Natural killer cell (primary cell): ENCODE results near the gene KCP. TPM values are rescaled to one million over a fixed set of nuclear protein-coding genes. Genes with fewer than 3 reads are reported as not detected.

ENCODE experiments used
- ATAC-seq, 3 donors: fragments of 150-1000 bp in 2 of 3; fragments of 200-7000 bp in 1 of 3; cut with Tn5 transposase; 1 replicate in 1 of 3; 2 replicates in 2 of 3; pipeline ENCODE4 v1.10.0; 2021; ENCODE audit warnings: mild to moderate bottlenecking in 2 of 3, moderate library complexity in 2 of 3
- DNase-seq, 2 donors: peaks; one replicate each; pipeline versions ENCODE4 v3.0.0 to v3.0.0-alpha.2; 2013 to 2021; ENCODE audit warnings: mixed read lengths in 1 of 2
- H3K27ac ChIP-seq: one replicate; pipeline ENCODE4 v1.5.1; 2013; ENCODE audit warnings: mild to moderate bottlenecking, low read length
- H3K27me3 ChIP-seq: one replicate; pipeline ENCODE4 v1.6.1; 2013; ENCODE audit warnings: low read length; ENCODE audit not compliant: control insufficient read depth, insufficient read depth
- H3K36me3 ChIP-seq: one replicate; pipeline ENCODE4 v1.6.1; 2013; ENCODE audit warnings: low read length; ENCODE audit not compliant: control insufficient read depth, insufficient read depth
- H3K4me1 ChIP-seq: one replicate; pipeline ENCODE4 v1.6.1; 2013; ENCODE audit warnings: low read length; ENCODE audit not compliant: control insufficient read depth, insufficient read depth
- H3K4me3 ChIP-seq: one replicate; pipeline ENCODE4 v1.5.1; 2013; ENCODE audit warnings: low read length
- H3K9me3 ChIP-seq: one replicate; pipeline ENCODE4 v1.6.1; 2013; ENCODE audit warnings: low read length; ENCODE audit not compliant: control insufficient read depth, insufficient read depth
- H3K27ac Mint-ChIP-seq, 2 donors: one replicate each; pipeline ENCODE4 v1.8.0; 2022; ENCODE audit warnings: mild to moderate bottlenecking in 2 of 2, mixed read lengths in 2 of 2, moderate library complexity in 1 of 2
- H3K27me3 Mint-ChIP-seq, 2 donors: one replicate each; pipeline ENCODE4 v1.8.0; 2022; ENCODE audit warnings: low read depth in 2 of 2, mixed read lengths in 2 of 2
- H3K36me3 Mint-ChIP-seq: one replicate; pipeline ENCODE4 v1.8.0; 2022; ENCODE audit warnings: mixed read lengths
- H3K4me1 Mint-ChIP-seq, 2 donors: one replicate each; pipeline ENCODE4 v1.8.0; 2022; ENCODE audit warnings: mixed read lengths in 2 of 2
- H3K4me3 Mint-ChIP-seq: one replicate; pipeline ENCODE4 v1.8.0; 2022; ENCODE audit warnings: mild to moderate bottlenecking, moderate library complexity, mixed read lengths
- H3K9me3 Mint-ChIP-seq, 2 donors: one replicate each; pipeline ENCODE4 v1.8.0; 2022; ENCODE audit warnings: mixed read lengths in 2 of 2
- WGBS: methylation state at CpG from one replicate; pipeline ENCODE4 v1.1.7; 2013; ENCODE audit warnings: missing lambda C conversion rate; ENCODE audit not compliant: insufficient coverage; 5-methylcytosine and 5-hydroxymethylcytosine counted together
- intact Hi-C: fragments of 100-400 bp; cut with micrococcal nuclease; formaldehyde crosslinking; loops from one replicate; pipeline ENCODE4 v1.14.2; 2022
- total RNA-seq, 4 donors: library from RNA; stranded (reverse); fragments of 120-200 nt in 1 of 4; gene quantifications; one replicate each; pipeline versions ENCODE4 v1.2.3 to v1.2.4, GENCODE V29; 2013 to 2022
- TF ChIP-seq, protein P1 (sequence below): fragments of 200-600 bp; IDR thresholded peaks from one replicate; pipeline ENCODE4 v1.8.0; 2022; ENCODE audit warnings: antibody characterized with exemption

The KCP gene
- total RNA-seq, 3 donors from 2014 or later (not counting 1 experiment from before 2014, with no cell fraction given) = 0.49 to 0.95 TPM; not detected in 1

GRCh38 chr7:128849804-128850490, 60.6 kb downstream of the KCP start:
- DNase-seq = no peak
- no peaks in the 10 kb centered on the region for H3K9me3 Mint-ChIP-seq
- H3K27me3 ChIP-seq = no peaks in the 10 kb centered on the region
- 91% methylated on average over 18 of the region's 18 CpGs for WGBS
- intact Hi-C loops = no loop called here
- no peaks in the 10 kb centered on the region for H3K4me1 ChIP-seq
- H3K36me3 Mint-ChIP-seq = no peaks in the 10 kb centered on the region
- H3K27ac ChIP-seq = no peak overlapping the region
- H3K4me3 Mint-ChIP-seq = no peak overlapping the region
- H3K27me3 Mint-ChIP-seq = peaks cover 0 to 3% of the 10 kb centered on the region in 2 donors
- H3K9me3 ChIP-seq = no peaks in the 10 kb centered on the region
- no peak for ATAC-seq
- H3K27ac Mint-ChIP-seq = no peak overlapping the region
- TF ChIP-seq, protein P1, sequence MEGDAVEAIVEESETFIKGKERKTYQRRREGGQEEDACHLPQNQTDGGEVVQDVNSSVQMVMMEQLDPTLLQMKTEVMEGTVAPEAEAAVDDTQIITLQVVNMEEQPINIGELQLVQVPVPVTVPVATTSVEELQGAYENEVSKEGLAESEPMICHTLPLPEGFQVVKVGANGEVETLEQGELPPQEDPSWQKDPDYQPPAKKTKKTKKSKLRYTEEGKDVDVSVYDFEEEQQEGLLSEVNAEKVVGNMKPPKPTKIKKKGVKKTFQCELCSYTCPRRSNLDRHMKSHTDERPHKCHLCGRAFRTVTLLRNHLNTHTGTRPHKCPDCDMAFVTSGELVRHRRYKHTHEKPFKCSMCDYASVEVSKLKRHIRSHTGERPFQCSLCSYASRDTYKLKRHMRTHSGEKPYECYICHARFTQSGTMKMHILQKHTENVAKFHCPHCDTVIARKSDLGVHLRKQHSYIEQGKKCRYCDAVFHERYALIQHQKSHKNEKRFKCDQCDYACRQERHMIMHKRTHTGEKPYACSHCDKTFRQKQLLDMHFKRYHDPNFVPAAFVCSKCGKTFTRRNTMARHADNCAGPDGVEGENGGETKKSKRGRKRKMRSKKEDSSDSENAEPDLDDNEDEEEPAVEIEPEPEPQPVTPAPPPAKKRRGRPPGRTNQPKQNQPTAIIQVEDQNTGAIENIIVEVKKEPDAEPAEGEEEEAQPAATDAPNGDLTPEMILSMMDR = no peak
- no peak overlapping the region for H3K4me3 ChIP-seq
- no peaks in the 10 kb centered on the region for H3K36me3 ChIP-seq
- no peaks in the 10 kb centered on the region for H3K4me1 Mint-ChIP-seq

GRCh38 chr7:128849156-128849515, 61.4 kb downstream of the KCP start:
- DNase-seq (no peak), ATAC-seq (no peak)
- Histone ChIP-seq H3K27me3 (no peaks in the 10 kb centered on the region), H3K4me3 (no peak overlapping the region), H3K9me3 (no peaks in the 10 kb centered on the region), H3K4me1 (no peaks in the 10 kb centered on the region), H3K36me3 (no peaks in the 10 kb centered on the region), H3K27ac (no peak overlapping the region)
- TF ChIP-seq, protein P1 = no peak
- Mint-ChIP-seq H3K4me3 (no peak overlapping the region), H3K27me3 (peaks cover 0 to 3% of the 10 kb centered on the region in 2 donors), H3K27ac (no peak overlapping the region), H3K9me3 (no peaks in the 10 kb centered on the region), H3K36me3 (no peaks in the 10 kb centered on the region), H3K4me1 (no peaks in the 10 kb centered on the region)
- intact Hi-C loops = no loop called here
- 94% methylated on average over 16 of the region's 16 CpGs for WGBS

GRCh38 chr7:128848289-128849155, 62.0 kb downstream of the KCP start:
- no peak overlapping the region for H3K27ac ChIP-seq
- Mint-ChIP-seq H3K4me1 (no peaks in the 10 kb centered on the region), H3K9me3 (no peaks in the 10 kb centered on the region), H3K4me3 (no peak overlapping the region), H3K27me3 (no peaks in the 10 kb centered on the region), H3K36me3 (no peaks in the 10 kb centered on the region), H3K27ac (no peak overlapping the region)
- no peaks in the 10 kb centered on the region for H3K4me1 ChIP-seq
- no peak overlapping the region for H3K4me3 ChIP-seq
- intact Hi-C loops = no loop called here
- no peaks in the 10 kb centered on the region for H3K36me3 ChIP-seq
- 92% methylated on average over 31 of the region's 31 CpGs for WGBS
- no peak for ATAC-seq
- no peak for DNase-seq
- H3K27me3 ChIP-seq = no peaks in the 10 kb centered on the region
- H3K9me3 ChIP-seq = no peaks in the 10 kb centered on the region
- TF ChIP-seq, protein P1 = no peak
